COLO668 (cell line): Measurements from ENCODE around the gene ELF4.
"Not testable (repeated sequence)": the region's sequence is repeated elsewhere in the genome, so short reads cannot be mapped to it uniquely, and the experiment has no call there.

Source experiments
- DNase-seq: peaks from one replicate; lab custom pipeline; 2025; ENCODE audit not compliant: unreplicated experiment; lab: John Stamatoyannopoulos, UW

Gene ELF4

GRCh38 chrX:130115119-130115885 is 5.0 kb upstream of the ELF4 start:
- DNase-seq, result not testable (repeated sequence)

GRCh38 chrX:130114141-130114588 is 3.9 kb upstream of the ELF4 start:
- peak; percentile 11 for DNase-seq

GRCh38 chrX:130111220-130112154 is 1.2 kb upstream of the ELF4 start:
- peak; percentile 43 for DNase-seq

GRCh38 chrX:130109429-130110378 is 593 bp downstream of the ELF4 start:
- peak; percentile 61 for DNase-seq

- peak; percentile 68 for DNase-seq
Observed at GRCh38 chrX:130108647-130109428, 1.5 kb downstream of the ELF4 start.

- peak; percentile 28 for DNase-seq
Observed at GRCh38 chrX:130106071-130106470, 4.2 kb downstream of the ELF4 start.

GRCh38 chrX:130105244-130105643 is 5.1 kb downstream of the ELF4 start:
- no peak for DNase-seq

- DNase-seq, result no peak
Observed at GRCh38 chrX:130103605-130104004, 6.7 kb downstream of the ELF4 start.

GRCh38 chrX:130100180-130100579 is 10.1 kb downstream of the ELF4 start:
- DNase-seq, result no peak

GRCh38 chrX:130098210-130098552 is 12.1 kb downstream of the ELF4 start:
- no peak for DNase-seq

GRCh38 chrX:130097507-130098209 is 12.6 kb downstream of the ELF4 start:
- DNase-seq, result peak; percentile 7

GRCh38 chrX:130095249-130096030 is 14.9 kb downstream of the ELF4 start:
- no peak for DNase-seq

GRCh38 chrX:130094696-130095095 is 15.6 kb downstream of the ELF4 start:
- peak; percentile 5 for DNase-seq

GRCh38 chrX:130093271-130093670 is 17.0 kb downstream of the ELF4 start:
- no peak for DNase-seq

GRCh38 chrX:130091980-130092522 is 18.2 kb downstream of the ELF4 start:
- peak; percentile 74 for DNase-seq

- no peak for DNase-seq
Observed at GRCh38 chrX:130090364-130090763, 19.9 kb downstream of the ELF4 start.

GRCh38 chrX:130086447-130087206 is 23.7 kb downstream of the ELF4 start:
- DNase-seq, result peak; percentile 27
